ENCODE results near the gene CCDC187.

Gene CCDC187

GRCh38 chr9:136203408-136204144, 100.3 kb downstream of the CCDC187 start:
- DNase-seq = no peak

DNA sequence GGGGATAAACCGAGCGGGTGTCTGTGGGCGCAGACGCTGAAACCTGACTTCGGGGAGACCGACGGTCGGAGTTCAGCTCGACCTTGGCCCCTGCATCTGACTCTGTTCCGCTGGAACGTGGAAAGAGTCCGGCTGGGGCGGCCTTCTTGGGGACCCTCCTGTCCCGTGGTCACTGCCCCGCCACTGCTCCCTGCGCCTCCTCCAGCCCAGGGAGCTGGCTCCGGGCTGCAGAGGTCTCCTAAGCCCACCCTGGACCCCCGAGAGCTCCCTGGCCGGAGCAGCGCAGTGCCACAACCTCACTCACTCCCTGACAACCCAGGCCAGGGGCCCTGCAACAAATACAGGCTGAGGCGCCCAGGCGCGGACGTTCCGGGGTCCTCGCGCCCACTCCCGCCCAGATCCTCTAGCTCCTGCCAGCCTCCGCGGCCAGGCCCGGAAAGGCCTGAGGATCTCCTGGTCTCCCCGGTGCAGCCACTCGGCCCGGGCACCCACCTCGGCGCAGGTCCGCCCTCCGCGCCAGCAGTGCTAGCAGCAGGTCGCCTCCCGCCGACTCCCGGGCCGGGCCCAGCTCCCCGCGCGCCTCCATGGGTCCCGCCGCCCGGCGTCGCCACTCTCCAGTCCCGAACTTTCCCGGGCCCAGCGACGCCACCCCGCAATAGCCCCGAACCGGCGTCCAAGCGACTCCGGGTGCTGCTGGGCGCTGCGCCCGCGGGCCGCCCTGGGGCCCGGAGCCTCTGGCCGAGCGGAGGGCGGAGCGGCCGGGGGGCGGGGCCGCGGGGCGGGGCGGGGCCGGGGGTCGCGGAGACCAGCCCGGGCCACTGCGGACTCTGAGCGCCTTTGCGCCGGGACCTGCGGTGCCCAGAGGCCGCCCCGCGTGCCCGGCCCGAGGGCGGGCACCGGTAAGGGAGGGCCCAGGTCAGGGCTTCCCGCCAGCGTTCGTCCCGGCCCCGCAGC, 101.2 kb downstream of the CCDC187 start:
- DNase-seq = no peak

DNA sequence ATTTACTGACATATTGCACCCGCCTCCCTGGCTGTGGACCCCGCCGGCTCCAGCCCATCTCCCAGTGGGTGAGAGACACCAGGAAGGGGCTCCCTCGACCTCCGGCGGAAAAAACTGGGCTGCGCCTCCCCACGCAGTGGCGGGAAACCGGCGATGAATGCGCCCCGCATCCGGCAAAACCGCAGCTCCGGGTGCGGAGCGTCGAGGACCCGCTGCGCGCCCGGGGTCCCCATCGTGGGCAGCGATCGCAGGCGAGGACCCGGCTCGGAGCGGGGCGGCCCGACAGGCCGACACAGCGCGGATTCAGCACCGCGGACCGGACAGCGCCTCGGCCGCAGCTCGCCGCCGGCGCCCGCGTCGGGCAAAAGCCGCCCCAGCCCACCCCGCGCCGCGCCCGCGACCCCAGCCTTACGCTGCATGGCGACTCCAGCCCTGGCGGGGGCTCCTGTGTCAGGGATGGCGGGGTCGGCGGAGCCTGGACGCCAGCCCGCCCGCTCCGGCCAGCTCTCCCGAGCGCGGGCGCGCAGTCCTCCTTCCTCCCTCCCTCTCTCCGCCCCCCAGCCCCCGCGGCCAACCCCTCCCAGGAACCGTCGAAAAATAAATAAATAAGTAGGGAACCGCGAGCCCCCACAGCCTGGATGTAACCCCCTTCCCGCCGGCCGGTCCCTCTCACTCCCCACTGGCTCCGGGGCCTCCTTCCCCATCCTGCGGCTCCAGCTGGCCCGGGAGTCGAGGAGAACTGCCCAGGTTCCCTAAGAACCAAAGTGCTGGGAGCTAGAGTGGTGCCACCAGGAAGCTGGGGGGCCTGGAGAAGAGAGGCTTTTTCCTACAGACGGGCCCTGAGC, 102.1 kb downstream of the CCDC187 start:
- no peak for DNase-seq

DNA sequence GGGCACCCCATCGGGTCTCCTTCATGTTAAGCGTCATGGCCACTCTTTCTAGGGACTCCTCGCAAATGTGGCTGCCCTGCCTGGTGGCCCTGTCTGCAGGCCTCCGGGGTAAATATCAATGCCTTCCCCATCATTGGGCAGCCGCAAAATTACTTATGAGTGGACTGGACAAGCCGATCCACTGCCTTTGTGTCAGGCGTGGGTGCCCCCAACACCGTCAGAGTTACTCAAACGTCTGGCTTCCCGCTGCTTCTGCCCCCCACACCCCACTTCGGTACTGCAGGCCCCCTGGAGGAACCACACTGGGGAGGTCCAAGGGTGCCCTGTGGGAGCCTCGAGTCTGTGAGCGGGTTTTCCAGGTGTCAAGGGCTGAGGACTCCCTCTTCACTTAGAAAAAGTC, 102.7 kb downstream of the CCDC187 start:
- DNase-seq = no peak

- no peak for DNase-seq
Observed at GRCh38 chr9:136200424-136200823, 103.5 kb downstream of the CCDC187 start.

Measured in NCI-H1694 (cell line).